Cardiac muscle cell (in vitro differentiated cells and primary cell): ENCODE data around the gene ACADS. TPM values are rescaled to one million over a fixed set of nuclear protein-coding genes. Genes with fewer than 3 reads are reported as not detected.

Source experiments
- DNase-seq, 2 donors: peaks; one replicate each; pipeline versions ENCODE4 v3.0.0 to v3.0.0-alpha.2; 2010 to 2017; ENCODE audit warnings: low read depth in 1 of 2, low spot score in 1 of 2
- H3K27ac ChIP-seq: fragments of 200-600 bp; sonication (generic); 2 replicates; pipeline ENCODE4 v1.5.1; 2016
- H3K27me3 ChIP-seq: fragments of 200-600 bp; sonication (generic); 2 replicates; pipeline ENCODE4 v1.6.0; 2016; ENCODE audit warnings: control low read depth
- H3K36me3 ChIP-seq: fragments of 200-600 bp; sonication (generic); 2 replicates; pipeline ENCODE4 v1.5.1; 2016; ENCODE audit warnings: control low read depth
- H3K4me1 ChIP-seq: fragments of 200-600 bp; sonication (generic); 2 replicates; pipeline ENCODE4 v1.8.1; 2017; ENCODE audit warnings: low read depth, mild to moderate bottlenecking, mixed run types
- H3K4me3 ChIP-seq: fragments of 200-600 bp; sonication (generic); 2 replicates; pipeline ENCODE4 v1.5.1; 2016; ENCODE audit warnings: mild to moderate bottlenecking
- H3K9me3 ChIP-seq: fragments of 200-600 bp; sonication (generic); 2 replicates; pipeline ENCODE4 v1.5.1; 2017; ENCODE audit warnings: low read depth, mild to moderate bottlenecking, control low read depth
- polyA plus RNA-seq: library from polyadenylated mRNA; unstranded; fragments of >200 nt; fragmentation: Nextera tagmentation; extraction: Ambion mirVana; gene quantifications from 2 replicates; pipeline ENCODE4 v1.2.1, GENCODE V29; 2016
- total RNA-seq: library from RNA; depleted of rRNA; stranded (reverse); fragments of >200 nt; gene quantifications from 2 replicates; pipeline ENCODE4 v1.2.3, GENCODE V29; 2016
- TF ChIP-seq, protein P1 (sequence below): IDR thresholded peaks from 2 replicates; pipeline ENCODE4 v1.5.1; 2012; ENCODE audit warnings: low read depth, mild to moderate bottlenecking, low read length

The ACADS gene
- total and polyA plus RNA-seq, 2 experiments from 2014 or later: 35.9 to 59.8 TPM

DNA sequence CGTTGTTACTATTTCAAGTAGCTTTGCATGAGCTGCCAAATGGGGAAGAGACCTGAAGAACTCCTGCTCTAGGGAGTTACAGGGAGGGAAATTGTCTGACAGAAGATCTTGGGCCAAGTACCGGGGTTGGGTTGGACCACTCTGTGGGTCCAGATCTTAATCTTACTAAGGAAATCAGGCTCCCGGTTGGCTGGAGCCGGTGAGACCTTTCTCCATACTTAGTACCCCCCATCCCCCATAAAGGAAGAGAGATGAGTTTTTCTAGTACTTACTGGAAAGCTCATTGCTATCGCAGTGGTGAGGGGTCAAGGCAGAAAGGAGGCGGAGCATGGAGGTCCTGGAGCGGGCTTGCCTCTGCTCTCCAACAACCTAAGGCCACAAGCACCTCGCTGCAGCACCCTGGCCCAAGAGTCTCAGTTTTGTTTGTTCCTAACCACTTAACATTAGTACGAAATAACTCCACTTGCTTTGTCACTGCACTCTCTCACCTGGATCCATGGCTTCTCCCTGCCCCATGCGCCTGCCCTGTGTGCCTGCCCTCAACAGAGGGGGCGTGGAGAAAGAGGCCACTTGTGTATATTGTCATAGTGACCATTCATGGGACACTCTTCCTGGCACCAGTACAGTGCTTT, 22.2 kb upstream of the ACADS start:
- TF ChIP-seq, protein P1, sequence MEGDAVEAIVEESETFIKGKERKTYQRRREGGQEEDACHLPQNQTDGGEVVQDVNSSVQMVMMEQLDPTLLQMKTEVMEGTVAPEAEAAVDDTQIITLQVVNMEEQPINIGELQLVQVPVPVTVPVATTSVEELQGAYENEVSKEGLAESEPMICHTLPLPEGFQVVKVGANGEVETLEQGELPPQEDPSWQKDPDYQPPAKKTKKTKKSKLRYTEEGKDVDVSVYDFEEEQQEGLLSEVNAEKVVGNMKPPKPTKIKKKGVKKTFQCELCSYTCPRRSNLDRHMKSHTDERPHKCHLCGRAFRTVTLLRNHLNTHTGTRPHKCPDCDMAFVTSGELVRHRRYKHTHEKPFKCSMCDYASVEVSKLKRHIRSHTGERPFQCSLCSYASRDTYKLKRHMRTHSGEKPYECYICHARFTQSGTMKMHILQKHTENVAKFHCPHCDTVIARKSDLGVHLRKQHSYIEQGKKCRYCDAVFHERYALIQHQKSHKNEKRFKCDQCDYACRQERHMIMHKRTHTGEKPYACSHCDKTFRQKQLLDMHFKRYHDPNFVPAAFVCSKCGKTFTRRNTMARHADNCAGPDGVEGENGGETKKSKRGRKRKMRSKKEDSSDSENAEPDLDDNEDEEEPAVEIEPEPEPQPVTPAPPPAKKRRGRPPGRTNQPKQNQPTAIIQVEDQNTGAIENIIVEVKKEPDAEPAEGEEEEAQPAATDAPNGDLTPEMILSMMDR: no peak
- peaks cover 16% of the 10 kb centered on the region for H3K36me3 ChIP-seq
- peak overlapping the region; percentile 54 for H3K27ac ChIP-seq
- no peaks in the 10 kb centered on the region for H3K27me3 ChIP-seq
- no peaks in the 10 kb centered on the region for H3K4me1 ChIP-seq
- no peak for DNase-seq
- no peak overlapping the region for H3K4me3 ChIP-seq
- H3K9me3 ChIP-seq: no peaks in the 10 kb centered on the region

DNA sequence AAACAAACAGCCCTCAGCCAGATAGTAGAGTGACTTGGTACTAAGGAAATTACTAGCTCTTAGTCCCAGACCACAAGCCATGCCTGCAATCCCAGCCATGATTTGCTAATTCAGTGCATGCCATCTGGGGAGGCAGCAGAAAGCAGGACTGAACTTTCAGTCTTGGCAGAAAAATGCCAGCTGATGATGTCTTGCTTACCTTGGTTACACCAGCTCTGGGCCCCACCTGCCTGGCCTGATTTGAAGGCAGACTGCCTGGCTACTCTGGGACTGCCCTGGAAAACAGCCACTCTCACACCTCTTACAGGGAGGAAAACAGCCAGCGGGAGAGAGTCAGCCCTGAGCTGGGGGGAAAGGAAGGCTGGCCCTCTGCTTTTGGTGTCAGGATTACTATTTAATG, 20.0 kb upstream of the ACADS start:
- Histone ChIP-seq H3K9me3 (no peaks in the 10 kb centered on the region), H3K4me3 (no peak overlapping the region), H3K36me3 (peaks cover 6% of the 10 kb centered on the region), H3K27me3 (no peaks in the 10 kb centered on the region), H3K27ac (no peak overlapping the region), H3K4me1 (peaks cover 6% of the 10 kb centered on the region)
- TF ChIP-seq, protein P1: no peak
- DNase-seq: no peak

DNA sequence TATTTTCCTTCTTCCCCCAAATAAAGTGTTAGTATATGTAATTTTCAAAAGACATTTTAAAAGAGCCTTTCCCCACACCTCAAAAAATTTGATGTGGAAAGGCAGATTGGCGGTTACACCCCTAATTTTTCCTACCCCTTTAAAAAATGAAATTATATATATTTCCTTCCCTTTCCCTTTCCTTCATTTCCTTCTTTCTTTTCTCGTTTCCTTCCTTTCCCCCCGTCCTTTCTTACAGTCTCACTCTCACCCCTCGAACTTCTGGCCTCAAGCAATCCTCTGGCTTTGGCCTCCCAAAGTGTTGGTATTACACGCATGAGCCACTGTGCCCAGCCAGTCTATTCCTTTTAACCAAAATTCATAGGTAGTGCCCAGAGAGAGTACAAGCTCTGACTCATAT, 19.6 kb upstream of the ACADS start:
- no peak overlapping the region for H3K27ac ChIP-seq
- no peaks in the 10 kb centered on the region for H3K27me3 ChIP-seq
- H3K4me3 ChIP-seq: no peak overlapping the region
- TF ChIP-seq, protein P1: no peak
- H3K9me3 ChIP-seq: no peaks in the 10 kb centered on the region
- DNase-seq: no peak
- H3K4me1 ChIP-seq: peaks cover 7% of the 10 kb centered on the region
- H3K36me3 ChIP-seq: peaks cover 6% of the 10 kb centered on the region

DNA sequence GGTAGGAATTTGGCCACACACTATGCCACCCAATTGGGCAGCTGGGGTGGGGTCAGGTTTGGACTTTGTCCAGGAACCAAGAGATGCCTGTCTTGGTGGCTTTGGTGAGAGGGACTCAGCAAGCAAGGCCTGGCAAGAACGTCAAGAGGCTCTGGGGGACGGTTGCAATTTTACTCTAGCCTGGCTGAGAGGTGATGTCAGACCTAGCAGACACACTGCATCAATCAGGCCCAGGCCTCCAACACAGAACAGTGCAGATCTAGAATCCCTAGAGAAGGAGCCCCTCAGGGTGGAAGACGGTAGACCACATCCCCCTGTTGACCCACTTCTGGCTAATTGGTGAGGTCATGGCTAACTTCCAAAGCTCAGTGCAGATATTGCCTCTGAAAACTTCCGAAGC, 17.0 kb upstream of the ACADS start:
- no peaks in the 10 kb centered on the region for H3K27me3 ChIP-seq
- no peak overlapping the region for H3K27ac ChIP-seq
- H3K4me3 ChIP-seq: no peak overlapping the region
- DNase-seq: no peak
- no peaks in the 10 kb centered on the region for H3K9me3 ChIP-seq
- H3K36me3 ChIP-seq: no peaks in the 10 kb centered on the region
- H3K4me1 ChIP-seq: peaks cover 16% of the 10 kb centered on the region
- TF ChIP-seq, protein P1: no peak

DNA sequence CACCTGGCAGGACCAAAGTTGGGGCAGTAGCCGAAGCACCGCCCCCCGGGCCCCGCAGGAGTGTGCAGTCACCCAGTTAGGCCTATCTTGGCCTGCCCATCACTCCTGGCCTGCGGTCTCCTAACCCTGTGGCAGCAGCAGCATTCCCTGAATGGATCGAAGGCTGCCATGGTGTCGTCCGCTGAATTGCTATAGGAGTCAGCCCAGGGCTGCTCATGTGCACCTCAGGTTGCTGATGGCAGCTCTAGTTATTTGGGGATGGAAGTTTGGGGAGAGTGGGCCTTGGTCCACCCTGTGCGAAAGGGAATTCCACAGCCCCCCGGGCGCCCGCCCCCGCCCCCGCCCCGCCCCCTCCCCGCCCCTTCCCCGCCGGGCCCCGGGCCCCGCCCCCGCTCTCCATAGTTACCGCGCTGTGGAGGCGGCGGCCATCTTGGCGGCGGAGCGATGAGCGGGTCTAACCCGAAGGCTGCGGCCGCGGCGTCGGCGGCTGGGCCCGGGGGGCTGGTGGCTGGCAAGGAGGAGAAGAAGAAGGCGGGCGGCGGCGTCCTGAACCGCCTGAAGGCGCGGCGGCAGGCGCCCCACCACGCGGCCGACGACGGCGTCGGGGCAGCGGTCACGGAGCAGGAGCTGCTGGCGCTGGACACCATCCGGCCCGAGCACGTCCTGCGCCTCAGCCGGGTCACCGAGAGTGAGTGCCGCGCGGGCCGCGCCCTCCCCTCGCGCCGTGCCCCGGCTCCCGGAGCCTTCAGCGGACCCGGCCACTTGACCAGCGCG, 15.4 kb upstream of the ACADS start, which contains the start of gene UNC119B:
Gene UNC119B (plus strand): TSS at position 428 of the 774 bp plus-strand sequence. CDS start 17 bp downstream, at position 445.
- H3K4me3 ChIP-seq: peak within 1 kb of the TSS; percentile 93
- H3K36me3 ChIP-seq: peaks cover 9% of the 10 kb centered on the region
- no peaks in the 10 kb centered on the region for H3K9me3 ChIP-seq
- peak within 1 kb of the TSS; percentile 78 for H3K27ac ChIP-seq
- H3K4me1 ChIP-seq: peaks cover 16% of the 10 kb centered on the region
- H3K27me3 ChIP-seq: no peaks in the 10 kb centered on the region
- DNase-seq: peak; percentile 61 to 82
- TF ChIP-seq, protein P1: no peak
